Stimulated activated CD8-positive, alpha-beta memory T cell treated with anti-CD3 and anti-CD28 coated beads, Interleukin-7, amount 100 ng/mL, for 4 hours (primary cell): ENCODE data around the gene AAK1.

Source experiments
- DNase-seq, 2 donors: peaks; one replicate each; pipeline ENCODE4 v3.0.0-alpha.2; 2020; ENCODE audit warnings: low read depth in 2 of 2

AAK1 gene

DNA sequence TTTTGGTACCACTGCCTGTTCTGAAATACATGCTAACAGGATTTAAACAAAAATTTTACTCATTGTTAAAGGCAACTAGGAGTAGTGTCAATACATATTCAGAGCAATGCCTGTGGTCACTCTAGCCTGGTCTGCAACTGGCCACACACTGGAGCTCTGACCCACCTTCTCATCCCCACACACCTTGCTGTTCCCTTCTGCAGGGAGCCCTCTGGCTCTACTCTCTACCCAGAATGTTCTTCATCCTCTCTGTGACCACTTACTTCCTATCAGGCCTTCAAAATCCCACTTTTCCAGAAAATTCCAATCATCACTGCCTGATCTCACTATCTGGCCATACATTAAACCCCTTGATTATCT is 104.0 kb downstream of the AAK1 start:
- DNase-seq: no peak

- DNase-seq: no peak
Measured at GRCh38 chr2:69538872-69539548, 104.5 kb downstream of the AAK1 start.

DNA sequence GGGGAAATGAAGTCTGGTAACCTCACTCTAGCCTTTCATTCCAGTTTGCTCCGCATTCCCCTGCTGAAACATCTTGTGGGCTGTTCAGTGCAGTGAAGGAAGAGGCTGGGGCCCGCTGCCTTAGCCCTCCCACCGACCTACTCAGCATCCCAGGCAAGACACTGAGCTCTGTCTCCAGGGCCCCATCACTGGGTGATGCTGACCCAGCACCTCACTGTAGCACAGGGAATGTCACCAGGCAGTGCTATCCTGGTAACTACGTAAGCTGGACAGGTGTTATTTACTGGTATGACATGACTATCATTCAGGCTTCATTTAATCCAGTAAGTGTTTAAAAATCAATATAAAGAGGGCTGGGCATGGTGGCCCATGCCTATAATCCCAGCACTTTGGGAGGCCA is 105.3 kb downstream of the AAK1 start:
- no peak for DNase-seq

GRCh38 chr2:69535817-69536241 is 107.7 kb downstream of the AAK1 start:
- DNase-seq: no peak

GRCh38 chr2:69531186-69531585 is 112.4 kb downstream of the AAK1 start:
- no peak for DNase-seq

DNA sequence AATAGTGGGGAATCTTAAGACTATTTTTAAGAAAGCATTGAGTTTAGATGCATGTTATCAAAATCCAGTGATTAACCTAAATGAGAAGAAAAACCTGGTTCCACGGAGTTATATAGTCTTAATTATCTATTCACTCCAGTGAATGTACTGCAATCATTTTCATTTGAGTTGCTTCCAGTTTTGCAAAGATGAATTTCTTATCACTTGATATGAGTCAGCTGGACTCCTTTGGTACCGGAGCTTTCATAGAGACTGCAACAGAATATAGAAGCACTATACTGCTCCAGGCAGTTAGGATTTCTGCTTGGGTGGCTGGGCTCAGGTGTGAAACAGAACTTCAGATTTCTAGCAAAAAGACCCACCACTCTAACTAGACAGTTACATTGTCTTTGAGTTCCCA is 114.1 kb downstream of the AAK1 start:
- DNase-seq: no peak

DNA sequence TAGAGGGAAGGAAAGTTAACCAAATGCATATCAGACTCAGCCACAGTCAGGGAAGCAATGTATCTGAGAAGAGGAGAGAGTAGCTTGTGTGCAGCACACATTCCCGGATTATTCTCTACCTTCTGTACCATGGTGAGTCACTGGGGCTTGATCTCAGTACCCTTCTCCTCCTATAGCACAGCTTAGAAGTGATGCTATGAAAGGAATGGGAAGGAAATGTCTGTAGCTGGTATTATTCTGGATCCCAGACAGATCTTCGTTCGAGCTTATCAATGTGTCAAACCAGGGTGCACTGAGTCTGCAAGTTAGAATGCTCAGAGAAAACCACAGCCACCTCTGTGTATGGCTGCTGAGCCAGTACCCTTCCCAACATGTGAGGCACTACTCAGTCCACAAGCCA is 118.3 kb downstream of the AAK1 start:
- no peak for DNase-seq

- DNase-seq: no peak
Measured at GRCh38 chr2:69524799-69525198, 118.7 kb downstream of the AAK1 start.

- no peak for DNase-seq
Measured at GRCh38 chr2:69521747-69522146, 121.8 kb downstream of the AAK1 start.

DNA sequence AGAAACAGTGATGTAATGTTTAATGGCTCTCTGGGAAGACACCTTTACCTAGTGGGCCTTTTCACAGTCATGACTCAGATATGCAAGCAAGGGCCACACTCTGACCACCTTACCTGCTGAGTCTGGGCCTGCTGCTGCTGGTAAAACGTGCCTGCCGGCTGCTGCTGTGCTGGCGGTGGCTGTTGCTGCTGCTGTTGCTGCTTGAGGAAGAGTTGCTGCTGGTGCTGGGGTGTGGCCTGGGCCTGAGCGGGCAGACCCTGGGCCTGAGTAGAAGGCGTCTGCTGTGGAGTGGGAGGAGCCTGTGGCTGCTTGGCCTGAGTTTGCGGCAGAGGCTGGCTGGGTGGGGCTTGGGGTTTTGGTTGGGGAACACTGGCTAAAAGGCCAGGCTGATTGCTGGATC is 124.7 kb downstream of the AAK1 start:
- no peak for DNase-seq

DNA sequence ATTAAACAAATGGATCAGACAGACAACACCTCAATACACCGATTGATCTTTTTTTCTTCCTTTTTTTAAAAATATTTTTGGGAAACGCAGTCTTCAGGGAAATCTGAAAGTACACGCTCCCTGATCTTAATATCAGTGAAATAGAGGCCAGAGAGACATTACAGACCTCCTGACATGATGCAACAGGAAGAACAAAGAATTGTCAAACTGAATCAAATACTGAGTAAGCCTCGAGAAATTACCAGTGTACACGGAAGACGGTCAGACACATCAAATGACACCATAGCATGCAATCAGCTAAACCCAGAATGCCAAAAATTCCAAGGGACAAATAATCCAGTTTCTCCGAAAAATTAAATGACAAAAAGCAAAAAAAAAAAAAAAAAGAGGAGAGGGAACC is 126.1 kb downstream of the AAK1 start:
- no peak for DNase-seq

DNA sequence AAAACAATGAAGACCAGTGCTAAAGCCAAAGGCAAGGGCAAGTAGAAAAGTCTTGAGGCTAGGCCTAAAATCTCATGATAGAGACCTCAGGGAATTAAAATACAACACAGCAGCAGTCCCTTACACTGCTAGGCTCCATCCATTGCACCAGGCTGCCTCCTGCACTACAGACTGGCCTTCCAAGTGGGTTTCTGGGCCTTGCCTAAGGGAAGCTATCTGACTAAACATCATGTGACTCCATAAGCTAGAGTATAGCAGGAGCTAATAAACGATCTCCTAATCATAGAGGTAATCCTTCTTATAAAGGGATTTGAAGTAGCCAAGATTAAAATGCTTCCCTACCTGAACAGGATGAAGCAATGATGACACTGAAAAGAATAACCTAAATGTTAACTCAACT is 128.7 kb downstream of the AAK1 start:
- DNase-seq: no peak

DNA sequence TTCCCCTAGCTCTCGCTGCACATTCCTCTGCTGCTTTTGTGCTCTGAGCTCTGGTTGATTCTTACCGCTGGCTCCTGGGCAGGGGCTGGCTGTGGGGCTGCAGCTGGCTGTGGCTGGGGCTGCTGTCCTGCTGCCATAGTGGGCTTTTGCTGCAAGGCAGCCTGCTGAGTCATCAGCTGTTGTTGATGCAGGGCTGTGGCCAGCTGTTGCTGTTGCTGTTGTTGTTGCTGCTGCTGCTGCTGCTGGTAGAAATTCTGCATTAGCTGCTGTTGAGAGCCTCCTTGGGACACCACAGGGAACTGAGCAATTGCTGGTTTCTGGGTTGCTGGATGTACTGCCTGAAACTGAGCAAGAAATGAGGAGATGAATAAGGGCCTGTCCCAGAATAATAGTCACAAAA is 129.1 kb downstream of the AAK1 start:
- no peak for DNase-seq

- DNase-seq: no peak
Measured at GRCh38 chr2:69512446-69512845, 131.1 kb downstream of the AAK1 start.

DNA sequence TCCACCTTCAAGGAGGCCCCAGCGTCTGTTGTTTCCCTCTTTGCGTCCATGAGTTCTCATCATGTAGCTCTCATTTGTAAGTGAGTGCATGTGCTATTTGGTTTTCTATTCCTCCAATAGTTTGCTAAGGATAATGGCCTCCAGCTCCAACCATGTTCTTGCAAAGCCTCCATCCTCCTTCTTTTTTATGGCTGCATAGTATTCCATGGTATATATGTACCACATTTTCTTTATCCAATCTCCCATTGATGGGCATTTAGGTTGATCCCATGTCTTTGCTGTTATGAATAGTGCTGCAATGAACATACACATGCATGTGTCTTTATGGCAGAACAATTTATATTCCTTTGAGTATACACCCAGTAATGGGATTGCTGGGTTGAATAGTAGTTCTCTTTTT is 133.3 kb downstream of the AAK1 start:
- DNase-seq: no peak

- no peak for DNase-seq
Measured at GRCh38 chr2:69509750-69510140, 133.8 kb downstream of the AAK1 start.

GRCh38 chr2:69509011-69509749 is 134.4 kb downstream of the AAK1 start:
- no peak for DNase-seq

GRCh38 chr2:69505710-69506109 is 137.8 kb downstream of the AAK1 start:
- no peak for DNase-seq

DNA sequence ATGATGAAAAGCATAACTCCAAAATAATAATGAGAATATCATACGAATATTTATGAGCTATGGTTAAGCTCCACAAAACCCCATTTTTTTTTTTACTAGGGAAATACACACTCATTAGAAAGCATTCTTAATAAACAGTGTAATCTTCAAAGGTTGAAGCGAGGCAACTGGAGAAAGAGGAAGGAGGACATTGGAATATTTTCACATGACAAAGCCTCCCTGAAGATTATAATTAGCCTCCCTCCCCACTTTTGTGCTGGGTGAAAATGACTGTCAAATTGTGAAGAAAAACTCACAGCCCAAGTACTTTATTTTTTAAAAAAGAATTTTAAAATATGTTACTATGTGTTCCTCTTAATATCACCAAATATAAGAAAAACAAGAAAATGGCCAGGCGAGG is 142.2 kb downstream of the AAK1 start:
- no peak for DNase-seq

GRCh38 chr2:69499966-69500365 is 143.6 kb downstream of the AAK1 start:
- DNase-seq: no peak

DNA sequence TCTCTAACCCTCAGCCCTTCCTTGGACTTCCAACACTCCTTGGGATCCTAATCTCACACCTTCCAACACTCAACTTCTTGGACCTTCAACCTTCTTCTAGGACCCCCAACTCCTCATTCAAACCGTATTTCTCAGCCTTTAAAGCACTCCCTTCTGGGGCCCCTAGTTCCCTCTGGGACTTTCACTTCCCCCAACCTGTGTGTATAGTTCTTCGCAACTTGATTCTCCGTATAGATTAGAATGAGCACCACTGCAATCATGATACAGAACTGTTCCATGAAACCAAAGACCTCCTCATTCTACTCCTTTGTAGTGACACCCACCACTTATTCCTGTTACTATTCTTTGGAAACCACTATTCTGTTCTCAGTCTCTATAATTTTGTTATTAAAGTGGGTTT is 144.3 kb downstream of the AAK1 start:
- no peak for DNase-seq

- no peak for DNase-seq
Measured at GRCh38 chr2:69495861-69496260, 147.7 kb downstream of the AAK1 start.

GRCh38 chr2:69495008-69495407 is 148.5 kb downstream of the AAK1 start:
- DNase-seq: no peak

GRCh38 chr2:69494126-69494525 is 149.4 kb downstream of the AAK1 start:
- no peak for DNase-seq
